Medulla oblongata (tissue), 1 donor: ENCODE results near the gene SLC7A10.
"Not testable (repeated sequence)": the region's sequence is repeated elsewhere in the genome, so short reads cannot be mapped to it uniquely, and the experiment has no call there.

Experiments used
- DNase-seq: peaks from one replicate; pipeline ENCODE4 v3.0.0-alpha.2; 2015; ENCODE audit errors: extremely low spot score

Gene SLC7A10

DNA sequence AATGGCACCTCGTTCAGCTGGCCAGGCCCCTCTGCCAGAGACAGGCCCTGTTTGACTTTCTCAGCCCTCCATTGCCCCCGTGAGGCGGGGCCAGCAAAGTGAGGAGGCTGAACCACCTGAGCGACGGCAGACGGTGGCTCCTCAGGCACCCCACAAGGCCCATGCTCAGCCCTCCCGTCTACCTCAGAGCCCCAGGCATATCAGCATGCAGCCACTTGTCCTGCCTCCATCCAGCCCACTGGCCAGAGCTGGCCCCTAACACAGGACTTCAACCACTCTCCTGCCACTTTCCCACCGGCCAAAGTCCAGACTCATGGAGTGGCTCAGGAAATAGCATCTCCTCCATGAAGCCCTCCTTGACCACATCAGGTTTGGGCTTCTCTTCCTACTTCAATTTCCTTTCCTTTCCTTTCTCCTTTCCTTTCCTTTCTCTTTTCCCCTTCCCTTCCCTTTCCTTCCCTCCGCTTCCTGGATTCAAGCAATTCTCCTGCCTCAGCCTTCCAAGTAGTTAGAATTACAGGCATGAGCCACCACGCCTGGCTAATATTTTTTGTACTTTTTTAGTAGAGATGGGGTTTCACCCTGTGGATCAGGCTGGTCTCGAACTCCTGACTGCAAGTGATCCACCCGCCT lies 9.3 kb downstream of the SLC7A10 start:
- DNase-seq, result no peak

DNA sequence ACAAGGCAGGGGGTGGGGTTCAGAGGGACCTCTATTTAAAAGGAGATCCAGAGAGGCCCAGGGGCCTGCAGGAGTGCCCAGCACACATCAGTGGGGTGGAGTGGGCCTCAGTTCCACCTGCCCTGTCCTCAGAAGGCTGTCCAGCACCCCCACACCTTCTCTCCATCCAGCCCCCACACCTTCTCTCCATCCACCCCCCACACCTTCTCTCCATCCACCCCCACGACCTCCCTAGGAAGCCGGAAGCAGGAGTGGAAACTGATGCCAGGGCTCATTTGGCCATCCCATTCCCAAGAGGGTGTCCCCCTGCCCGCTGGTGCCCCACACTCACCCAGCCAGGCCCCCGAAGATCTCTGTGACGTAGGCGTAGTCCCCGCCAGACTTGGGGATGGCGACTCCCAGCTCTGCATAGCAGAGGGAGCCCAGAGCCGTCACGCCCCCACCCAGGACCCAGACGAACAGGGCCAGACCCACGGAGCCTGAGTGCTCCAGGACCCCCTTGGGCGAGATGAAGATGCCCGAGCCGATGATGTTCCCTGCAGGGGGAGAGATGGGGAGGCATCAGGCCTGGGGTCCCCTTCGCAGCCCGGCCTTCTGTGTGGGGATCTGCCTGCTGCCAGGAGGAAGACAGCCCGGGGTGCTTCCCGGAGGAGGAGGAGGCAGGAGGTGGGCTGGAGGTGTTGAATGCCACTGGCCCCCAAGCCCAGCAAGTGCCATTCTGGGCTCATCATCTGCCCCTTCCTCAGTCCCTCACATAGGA lies 10.0 kb downstream of the SLC7A10 start:
- DNase-seq, result no peak

DNA sequence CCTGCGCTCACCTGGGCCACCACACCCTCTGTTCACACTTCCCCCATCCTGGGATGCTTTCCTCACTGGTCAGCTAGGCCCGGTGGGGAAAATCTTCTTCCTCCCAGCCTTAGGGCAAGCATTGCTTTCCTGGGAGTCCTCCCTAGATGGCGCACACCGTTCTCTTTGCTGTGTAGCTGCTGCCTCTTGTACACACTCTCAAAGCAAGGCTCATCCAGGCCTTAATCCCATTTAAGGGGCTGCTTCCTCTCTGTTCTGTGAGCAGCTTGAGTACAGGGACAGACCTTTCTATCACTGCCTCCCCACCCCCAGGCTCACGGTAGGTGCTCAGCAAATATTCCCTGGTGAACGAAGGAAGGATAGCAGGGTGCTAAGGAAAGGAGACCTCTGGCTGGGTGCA lies 11.1 kb downstream of the SLC7A10 start:
- DNase-seq, result no peak

DNA sequence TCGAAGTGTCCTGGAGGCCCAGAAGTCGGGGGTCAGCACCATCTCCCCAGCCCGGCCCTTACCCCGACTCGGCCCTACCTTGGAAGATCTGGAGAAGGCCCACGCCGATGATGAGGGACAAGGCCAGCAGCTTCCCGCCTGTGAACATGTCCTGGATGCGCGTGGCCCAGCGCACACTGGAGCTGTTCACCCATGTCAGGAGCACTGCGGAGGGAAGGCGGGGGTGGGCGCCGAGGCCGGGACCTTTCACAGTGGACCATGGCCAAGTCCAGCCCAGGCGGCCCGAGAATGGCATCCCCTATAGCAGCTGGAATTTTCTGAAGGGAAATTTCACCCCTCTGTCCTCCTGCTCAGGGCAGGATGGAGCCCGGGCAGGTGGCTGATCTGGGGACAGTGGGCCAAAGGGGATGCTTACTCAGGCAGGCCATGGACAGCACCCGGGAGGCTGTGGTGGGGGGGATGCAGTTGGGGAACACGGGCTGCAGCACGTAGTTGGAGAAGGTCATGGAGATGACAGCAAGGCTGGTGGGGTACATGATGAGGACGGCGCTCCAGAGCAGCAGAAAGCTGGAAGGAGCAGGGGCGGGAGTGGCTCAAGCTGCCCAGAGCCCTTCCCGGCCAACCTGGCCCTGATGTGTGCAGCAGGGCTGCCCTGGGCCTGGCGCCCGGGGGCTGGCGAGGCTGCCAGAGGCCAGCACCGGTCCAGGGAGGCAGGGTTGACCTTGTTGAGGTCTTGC lies 13.0 kb downstream of the SLC7A10 start:
- no peak for DNase-seq

DNA sequence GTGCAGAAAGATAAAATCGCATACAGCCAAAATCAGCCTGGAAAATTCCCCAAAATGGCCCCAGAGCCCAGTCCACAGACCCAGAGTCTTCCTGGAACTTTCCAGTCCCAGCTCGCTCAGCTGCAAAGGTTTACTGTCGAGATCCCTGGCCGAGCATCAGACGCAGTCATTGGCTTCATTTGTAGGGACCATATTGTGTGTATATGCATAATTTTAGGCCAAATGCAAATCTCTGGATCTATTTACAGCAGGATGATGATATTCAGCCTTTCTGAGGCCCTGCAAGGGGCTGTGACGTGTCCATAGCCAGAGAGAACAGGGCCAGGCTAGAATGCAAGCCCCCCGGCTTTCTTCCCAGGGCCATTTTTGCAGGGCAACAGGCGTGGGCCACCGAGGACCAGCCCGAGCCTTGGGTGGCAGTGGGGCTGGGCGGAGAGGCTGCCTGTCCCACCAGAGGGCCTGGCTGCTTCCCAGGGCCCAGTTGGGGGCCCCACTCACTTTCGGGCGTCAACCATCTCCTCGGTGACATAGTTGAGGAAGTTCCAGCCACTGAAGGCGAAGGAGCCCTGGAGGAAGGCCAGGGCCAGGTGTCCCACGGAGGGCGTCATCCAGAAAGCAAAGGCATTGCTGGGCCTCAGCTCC lies 13.7 kb downstream of the SLC7A10 start:
- no peak for DNase-seq

DNA sequence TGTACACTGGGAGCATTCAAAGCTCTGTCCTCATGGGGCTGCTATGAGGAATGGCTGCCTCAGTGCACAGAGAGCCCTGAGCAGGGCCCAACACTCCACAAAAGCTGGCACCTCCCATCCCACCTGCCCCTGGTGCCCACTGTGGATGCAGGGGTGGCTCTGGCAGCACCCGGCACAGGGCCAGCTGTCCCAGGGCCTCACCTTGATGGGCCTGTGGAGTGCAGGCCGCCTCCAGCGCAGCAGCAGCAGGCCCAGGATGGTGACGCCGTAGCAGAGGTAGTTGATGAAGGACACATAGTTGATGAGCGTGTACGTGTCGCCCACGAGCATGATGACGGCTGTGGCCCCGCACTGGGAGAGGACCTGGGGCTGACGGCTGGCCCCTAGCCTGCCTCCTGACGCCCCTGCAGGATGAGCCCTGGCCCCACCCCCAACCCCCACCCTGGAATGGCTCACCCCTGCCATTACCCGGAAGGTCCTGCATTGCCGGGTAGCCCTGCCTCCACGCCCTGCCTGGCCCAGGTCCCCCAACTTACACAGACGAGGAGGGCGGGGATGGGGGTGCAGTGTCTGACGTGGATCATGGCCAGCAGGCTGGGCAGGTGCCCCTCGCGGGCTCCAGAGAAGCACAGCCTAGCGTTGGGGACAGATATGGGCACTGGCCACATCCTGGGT lies 15.2 kb downstream of the SLC7A10 start:
- no peak for DNase-seq

DNA sequence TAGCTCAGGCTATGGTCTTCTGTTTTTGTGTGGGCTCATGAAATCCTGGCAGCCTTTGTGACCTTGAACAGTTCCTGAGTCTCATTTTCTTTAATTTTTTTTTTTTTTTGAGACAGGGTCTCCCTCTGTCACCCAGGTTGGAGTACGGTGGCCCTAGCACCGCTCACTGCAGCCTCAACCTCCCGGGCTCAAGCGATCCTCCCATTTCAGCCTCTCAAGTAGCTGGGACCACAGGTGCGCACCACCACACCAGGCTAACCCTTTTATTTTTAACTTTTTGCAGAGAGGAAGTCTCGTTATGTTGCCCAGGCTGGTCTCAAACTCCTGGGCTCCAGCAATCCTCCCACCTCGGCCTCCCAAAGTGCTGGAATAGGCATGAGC lies 15.8 kb downstream of the SLC7A10 start:
- DNase-seq, result not testable (repeated sequence)

DNA sequence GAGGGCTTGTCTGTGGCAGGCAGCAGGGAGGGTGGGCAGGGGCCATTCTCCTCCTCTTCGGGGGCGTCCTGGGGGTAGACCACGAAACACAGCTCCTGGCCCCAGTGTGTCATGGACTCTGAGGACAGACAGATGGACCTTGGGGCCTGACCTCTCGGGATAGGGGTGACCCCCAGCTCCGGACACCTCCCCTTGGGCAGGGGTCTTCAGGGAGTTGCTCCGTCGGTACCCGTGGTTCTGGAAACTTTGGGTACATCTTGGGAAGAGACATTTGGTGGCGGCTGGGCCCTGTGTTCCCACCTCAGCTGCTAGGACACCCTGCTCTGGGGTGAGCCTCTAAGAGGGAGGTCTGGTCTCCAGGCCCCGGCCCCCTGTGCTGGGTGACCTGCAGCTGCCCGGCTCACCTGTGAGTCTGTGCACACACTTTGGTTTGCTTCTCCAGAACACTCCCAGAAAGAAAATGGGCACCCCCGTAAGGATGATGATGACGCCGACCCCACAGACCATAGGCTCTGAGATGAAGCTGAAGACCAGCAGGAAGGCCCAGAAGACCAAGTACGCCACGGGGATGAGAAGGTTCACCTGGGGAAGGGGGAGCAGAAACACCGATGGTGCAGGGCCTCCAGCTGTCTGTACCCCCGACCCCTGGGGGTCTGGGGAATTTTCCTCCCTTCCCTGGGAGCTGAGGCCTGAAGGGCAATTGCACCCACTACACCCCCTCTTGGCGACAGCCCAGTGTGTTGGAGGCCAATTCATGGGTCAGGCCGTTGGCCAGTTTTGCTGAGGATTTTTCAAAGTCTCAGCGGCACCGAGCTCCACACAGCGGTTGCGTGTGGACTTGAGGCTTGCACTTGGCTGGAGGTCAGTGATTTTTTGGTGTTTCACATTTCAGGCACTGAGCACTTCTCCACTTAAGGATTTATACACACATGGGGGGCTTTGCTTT lies 16.5 kb downstream of the SLC7A10 start:
- peak; percentile 23 for DNase-seq

DNA sequence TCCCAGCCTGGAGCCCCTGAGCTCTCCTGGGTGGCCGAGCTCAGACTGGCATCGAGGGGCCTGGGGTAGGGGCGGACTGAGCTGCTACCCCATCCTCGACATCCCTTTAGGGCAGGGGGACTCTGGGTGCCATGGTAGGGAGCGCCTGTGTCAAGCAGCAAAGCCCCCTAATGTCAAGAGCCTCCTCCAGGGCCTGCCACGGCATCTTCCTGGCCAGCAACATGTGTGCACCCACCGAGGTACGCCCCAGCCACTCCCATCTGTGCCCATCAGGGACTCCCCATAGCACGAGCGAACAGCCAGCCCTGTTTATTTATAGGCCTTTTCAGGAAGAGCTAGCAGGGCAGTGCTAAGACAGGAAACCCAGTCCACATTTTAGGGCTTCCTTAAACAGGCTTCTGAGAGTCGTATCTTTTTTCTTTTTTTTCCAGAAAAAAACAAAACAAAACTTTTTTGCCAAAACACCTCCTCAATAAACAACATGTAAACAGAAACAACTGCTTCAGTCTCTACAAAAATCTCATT lies 17.2 kb downstream of the SLC7A10 start:
- peak; percentile 16 for DNase-seq

DNA sequence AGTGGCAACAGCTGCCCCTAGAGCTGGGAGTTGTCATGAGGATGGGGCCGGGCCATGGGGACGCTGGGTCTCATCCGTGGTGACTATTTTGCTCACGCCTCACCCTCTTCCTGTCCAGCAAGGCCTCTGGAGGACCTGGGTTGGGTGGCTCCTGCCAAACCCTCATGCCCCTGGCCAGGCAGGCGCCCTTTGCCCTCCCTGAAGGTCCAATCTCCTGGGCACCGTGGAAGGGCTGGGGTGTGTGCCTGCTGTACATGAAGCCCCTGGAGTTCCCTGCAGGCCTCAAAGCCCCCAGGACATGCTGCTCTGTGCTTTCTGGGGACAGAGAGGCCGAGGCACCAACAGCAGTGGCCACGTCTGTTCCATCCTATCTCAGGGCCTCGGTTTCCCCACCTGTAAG lies 17.7 kb downstream of the SLC7A10 start:
- DNase-seq, result no peak

DNA sequence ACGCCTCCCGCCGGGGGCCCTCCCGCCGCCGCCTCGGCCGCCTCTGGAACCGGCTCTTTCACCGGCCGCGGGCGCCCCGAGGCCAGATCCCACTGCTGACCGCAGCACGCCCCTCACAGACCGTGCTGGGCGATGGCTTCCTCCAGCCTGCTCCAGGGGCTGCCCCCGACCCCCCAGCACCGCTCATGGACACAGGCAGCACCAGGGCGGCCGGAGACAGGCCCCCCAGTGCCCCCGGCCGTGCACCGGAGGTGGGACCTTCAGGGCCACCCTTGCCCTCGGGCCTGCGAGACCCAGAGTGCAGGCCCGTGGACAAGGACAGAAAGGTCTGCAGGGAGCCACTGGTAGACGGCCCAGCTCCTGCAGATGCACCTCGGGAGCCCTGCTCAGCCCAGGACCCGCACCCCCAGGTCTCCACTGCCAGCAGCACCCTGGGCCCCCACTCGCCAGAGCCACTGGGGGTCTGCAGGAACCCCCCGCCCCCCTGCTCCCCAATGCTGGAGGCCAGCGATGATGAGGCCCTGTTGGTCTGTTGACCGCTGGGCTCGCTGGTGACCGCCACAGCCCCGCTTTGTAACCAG lies 18.5 kb downstream of the SLC7A10 start:
- no peak for DNase-seq

DNA sequence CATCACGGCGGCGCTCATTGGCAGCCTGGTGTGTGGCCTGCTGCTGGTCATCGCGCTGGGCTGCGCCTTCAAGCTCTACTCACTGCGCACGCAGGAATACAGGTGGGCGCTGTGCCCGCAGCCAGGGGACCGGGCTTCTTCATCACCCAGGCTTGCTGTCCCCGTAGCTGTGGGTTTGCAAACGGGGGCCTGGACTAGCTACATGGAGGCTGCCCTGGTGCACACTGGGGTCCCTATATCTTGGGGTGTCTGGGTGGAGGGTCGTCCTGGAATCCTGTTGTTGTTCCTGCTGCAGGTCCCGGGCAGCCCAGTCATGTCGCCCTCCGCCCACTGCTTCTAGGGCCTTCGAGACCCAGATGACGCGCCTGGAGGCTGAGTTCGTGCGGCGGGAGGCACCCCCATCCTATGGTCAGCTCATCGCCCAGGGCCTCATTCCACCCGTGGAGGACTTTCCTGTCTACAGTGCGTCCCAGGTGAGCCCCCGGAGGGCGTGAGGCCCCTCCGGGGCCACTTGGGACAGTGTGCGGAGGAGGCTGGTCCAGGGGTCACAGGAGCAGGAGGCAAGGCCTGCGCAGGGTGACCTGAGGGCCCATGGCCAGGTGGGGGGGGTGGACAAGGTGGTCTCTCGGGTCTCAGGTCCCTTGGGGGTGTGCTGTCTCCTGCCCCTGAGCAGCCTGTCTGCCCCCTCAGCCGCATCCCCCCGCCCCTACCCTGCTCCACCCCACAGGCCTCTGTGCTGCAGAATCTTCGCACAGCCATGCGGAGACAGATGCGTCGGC lies 19.2 kb downstream of the SLC7A10 start:
- DNase-seq, result no peak

DNA sequence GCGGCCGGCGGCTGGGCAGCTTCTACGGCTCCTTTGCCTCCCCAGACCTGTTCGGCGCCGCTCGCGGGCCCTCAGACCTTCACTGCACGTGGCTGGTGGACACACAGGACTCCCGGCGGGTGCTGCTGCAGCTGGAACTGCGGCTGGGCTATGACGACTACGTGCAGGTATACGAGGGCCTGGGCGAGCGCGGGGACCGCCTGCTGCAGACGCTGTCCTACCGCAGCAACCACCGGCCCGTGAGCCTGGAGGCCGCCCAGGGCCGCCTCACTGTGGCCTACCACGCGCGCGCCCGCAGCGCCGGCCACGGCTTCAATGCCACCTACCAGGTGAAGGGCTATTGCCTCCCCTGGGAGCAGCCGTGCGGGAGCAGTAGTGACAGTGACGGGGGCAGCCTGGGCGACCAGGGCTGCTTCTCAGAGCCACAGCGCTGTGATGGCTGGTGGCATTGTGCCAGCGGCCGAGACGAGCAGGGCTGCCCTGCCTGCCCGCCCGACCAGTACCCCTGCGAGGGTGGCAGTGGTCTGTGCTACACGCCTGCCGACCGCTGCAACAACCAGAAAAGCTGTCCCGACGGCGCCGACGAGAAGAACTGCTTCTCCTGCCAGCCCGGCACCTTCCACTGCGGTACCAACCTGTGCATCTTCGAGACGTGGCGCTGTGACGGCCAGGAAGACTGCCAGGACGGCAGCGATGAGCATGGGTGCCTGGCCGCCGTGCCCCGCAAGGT lies 20.0 kb downstream of the SLC7A10 start:
- DNase-seq, result no peak

DNA sequence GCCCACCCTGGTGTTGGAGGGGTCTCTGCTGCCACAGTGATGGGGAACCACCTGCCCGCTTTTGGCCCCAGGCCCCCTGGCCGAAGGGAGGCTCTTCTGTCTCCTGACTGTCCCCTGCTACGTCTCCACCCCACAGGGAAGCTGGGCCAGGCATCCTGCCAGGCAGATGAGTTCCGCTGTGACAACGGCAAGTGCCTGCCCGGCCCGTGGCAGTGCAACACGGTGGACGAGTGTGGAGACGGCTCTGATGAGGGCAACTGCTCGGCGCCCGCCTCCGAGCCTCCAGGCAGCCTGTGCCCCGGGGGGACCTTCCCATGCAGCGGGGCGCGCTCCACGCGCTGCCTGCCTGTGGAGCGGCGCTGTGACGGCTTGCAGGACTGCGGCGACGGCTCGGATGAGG lies 20.5 kb downstream of the SLC7A10 start:
- DNase-seq, result no peak

DNA sequence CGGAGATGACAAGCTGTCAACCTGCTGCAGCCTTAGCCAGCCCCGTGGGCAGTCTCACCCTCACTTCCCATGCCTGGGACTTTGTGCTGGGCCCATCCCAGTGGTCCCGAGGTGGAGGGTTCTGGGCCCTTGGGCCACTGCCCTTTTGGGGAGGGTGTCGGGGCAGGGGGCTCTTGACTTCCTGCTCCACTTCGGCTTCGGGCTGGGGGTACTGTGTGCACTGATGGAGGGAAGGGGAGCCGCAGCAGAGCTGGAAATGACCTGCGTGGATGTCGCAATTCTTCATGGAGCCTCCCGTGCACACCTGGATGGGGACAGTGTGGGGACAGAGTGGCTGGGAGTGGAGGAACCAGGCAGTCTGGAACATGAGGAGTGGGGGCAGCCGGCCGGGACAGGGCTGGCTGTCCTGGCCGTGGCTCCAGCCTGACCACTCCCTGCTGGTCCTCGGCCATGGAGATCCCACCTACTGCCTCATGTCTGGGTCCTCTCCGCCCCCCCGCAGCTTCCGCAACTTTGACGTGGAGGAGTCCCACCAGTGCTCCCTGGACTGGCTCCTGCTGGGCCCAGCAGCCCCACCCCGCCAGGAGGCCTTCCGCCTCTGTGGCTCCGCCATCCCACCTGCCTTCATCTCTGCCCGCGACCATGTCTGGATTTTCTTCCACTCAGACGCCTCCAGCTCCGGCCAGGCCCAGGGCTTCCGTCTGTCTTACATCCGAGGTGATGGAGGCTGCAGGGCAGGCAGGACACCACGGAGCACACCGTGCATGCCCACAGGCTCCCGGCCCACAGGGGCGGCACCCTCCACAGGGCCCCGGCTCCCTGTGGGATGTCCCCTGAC lies 21.3 kb downstream of the SLC7A10 start:
- DNase-seq, result no peak

DNA sequence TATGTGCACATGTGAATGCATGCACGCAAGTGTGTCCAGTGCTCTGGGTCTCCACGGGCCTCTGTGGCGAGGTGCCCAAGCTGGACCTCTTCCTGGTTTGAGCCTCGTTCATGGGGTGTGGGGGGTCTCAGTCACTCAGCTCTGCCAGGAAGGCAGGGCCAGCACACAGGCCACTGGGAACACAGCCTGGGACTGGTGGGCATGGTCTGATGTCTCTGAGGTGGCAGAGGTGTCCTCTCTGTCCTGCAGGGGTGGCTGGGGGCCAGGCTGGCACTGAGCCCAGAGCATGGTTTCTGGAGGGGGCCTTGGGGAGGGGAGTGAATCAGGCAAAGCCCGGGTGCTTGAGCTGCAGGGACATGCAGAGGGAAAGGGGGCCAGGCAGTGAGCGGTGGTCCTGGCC lies 22.1 kb downstream of the SLC7A10 start:
- no peak for DNase-seq
